HEK293T (cell line): ENCODE data around the gene PITPNM3.
A peak's percentile ranks its signal among the peaks of the same experiment; 100 is the strongest.

Experiments used
- CTCF ChIA-PET: fragments of 350-600 bp; formaldehyde crosslinking; extraction: SDS; loops from one replicate; lab custom pipeline; 2021; ENCODE audit warnings: antibody characterized with exemption, inconsistent platforms; lab: Yijun Ruan, JAX
- POLR2A ChIA-PET: fragments of 350-600 bp; formaldehyde crosslinking; extraction: SDS; loops from one replicate; lab custom pipeline; 2020; ENCODE audit warnings: antibody characterized with exemption, inconsistent platforms; lab: Yijun Ruan, JAX
- DNase-seq: peaks from one replicate; pipeline ENCODE4 v3.0.0; 2012; ENCODE audit warnings: mixed read lengths; ENCODE audit errors: extremely low spot score
- ARNT ChIP-seq: fragments of 450-650 bp; IDR thresholded peaks from 2 replicates; pipeline ENCODE4 v1.6.1; 2017; ENCODE audit warnings: mild to moderate bottlenecking
- BHLHE40 ChIP-seq: fragments of 450-650 bp; IDR thresholded peaks from 2 replicates; pipeline ENCODE4 v1.6.1; 2016; ENCODE audit warnings: mild to moderate bottlenecking, moderate library complexity, borderline replicate concordance
- CTBP1 ChIP-seq: fragments of 450-650 bp; IDR thresholded peaks from 2 replicates; pipeline ENCODE4 v1.6.1; 2016; ENCODE audit warnings: borderline replicate concordance
- ELF4 ChIP-seq: fragments of 450-650 bp; IDR thresholded peaks from 2 replicates; pipeline ENCODE4 v1.6.1; 2017; ENCODE audit warnings: antibody characterized with exemption
- FOXA1 ChIP-seq: fragments of 450-650 bp; IDR thresholded peaks from 2 replicates; pipeline ENCODE4 v1.6.1; 2016; ENCODE audit warnings: mild to moderate bottlenecking
- FOXK2 ChIP-seq: fragments of 450-650 bp; IDR thresholded peaks from 2 replicates; pipeline ENCODE4 v1.6.1; 2016; ENCODE audit warnings: mild to moderate bottlenecking
- FOXM1 ChIP-seq: fragments of 450-650 bp; IDR thresholded peaks from 2 replicates; pipeline ENCODE4 v1.6.1; 2017; ENCODE audit warnings: mild to moderate bottlenecking, borderline replicate concordance
- HDGF ChIP-seq: fragments of 450-650 bp; IDR thresholded peaks from 2 replicates; pipeline ENCODE4 v1.6.1; 2017; ENCODE audit warnings: antibody characterized with exemption, borderline replicate concordance
- L3MBTL2 ChIP-seq: fragments of 450-650 bp; conservative IDR thresholded peaks from 2 replicates; pipeline ENCODE4 v1.6.1; 2016; ENCODE audit warnings: mild to moderate bottlenecking
- LEF1 ChIP-seq: fragments of 450-650 bp; IDR thresholded peaks from 2 replicates; pipeline ENCODE4 v1.6.1; 2017; ENCODE audit warnings: mild to moderate bottlenecking, borderline replicate concordance
- NFRKB ChIP-seq: fragments of 450-650 bp; IDR thresholded peaks from 2 replicates; pipeline ENCODE4 v1.6.1; 2016; ENCODE audit warnings: mild to moderate bottlenecking, moderate library complexity
- SP1 ChIP-seq: fragments of 450-650 bp; IDR thresholded peaks from 2 replicates; pipeline ENCODE4 v1.6.1; 2017
- SUZ12 ChIP-seq: fragments of 450-650 bp; IDR thresholded peaks from 2 replicates; pipeline ENCODE4 v1.6.1; 2016; ENCODE audit warnings: mild to moderate bottlenecking
- TARDBP ChIP-seq: fragments of 450-650 bp; IDR thresholded peaks from 2 replicates; pipeline ENCODE4 v1.6.1; 2016
- ZNF384 ChIP-seq: fragments of 450-650 bp; IDR thresholded peaks from 2 replicates; pipeline ENCODE4 v1.6.1; 2016
- TF ChIP-seq, protein P1 (sequence below): fragments of 450-650 bp; IDR thresholded peaks from 2 replicates; pipeline ENCODE4 v1.6.1; 2016

PITPNM3 gene

DNA sequence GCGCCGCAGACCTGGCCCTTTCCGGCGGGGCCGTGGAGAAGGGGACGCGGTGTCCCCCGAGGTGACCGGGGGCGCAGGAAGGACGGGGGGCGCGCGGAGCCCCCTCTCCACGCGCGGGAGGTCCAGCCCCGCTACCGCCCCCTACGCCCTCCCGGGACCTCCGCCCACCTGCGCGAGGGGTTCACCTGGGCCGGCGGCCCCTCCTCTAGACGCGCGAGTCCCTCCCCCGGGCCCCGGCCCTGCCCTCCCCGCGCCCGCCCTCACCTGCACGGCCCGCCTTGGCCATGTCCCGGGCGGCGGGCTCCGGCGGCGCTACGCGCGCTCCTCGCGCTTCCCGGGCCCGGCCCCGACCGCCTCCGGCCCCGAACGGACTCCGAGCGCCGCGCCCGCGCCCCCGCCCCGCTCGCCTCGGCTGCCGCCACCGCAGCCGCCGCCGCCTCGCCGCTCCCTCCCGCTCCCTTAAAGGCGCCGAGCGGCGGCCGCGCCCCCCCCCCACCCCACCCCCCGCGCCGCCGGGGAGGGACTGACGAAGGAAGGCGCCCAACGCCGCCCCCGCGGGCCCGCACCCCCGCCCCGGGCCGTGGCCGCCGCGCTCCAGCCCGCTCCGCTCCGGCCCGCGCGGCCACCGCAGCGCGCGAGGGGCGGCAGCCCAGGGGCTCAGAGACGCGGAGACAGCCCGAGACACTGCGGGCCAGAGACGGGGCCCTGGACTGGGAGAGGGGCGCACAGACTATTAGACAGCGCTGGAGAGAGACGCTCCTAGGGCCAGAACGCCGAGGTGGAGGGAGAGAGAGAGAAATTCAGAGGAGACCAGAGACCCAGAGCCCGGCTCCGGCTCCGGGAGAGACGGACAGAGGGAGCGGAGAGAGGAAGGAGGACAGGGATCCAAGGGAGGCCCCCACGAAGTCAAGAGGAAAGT is at the start of gene PITPNM3:
Gene PITPNM3 (minus strand): TSS at position 435 of the 919 bp plus-strand sequence. CDS start 149 bp downstream, at position 286.
- CTCF ChIA-PET = no interaction called here
- POLR2A ChIA-PET = no interaction called here
- no peak for TF ChIP-seq BHLHE40
- no peak for TF ChIP-seq TARDBP
- no peak for TF ChIP-seq LEF1
- no peak for TF ChIP-seq ELF4
- TF ChIP-seq FOXK2 = no peak
- TF ChIP-seq HDGF = no peak
- TF ChIP-seq, protein P1, sequence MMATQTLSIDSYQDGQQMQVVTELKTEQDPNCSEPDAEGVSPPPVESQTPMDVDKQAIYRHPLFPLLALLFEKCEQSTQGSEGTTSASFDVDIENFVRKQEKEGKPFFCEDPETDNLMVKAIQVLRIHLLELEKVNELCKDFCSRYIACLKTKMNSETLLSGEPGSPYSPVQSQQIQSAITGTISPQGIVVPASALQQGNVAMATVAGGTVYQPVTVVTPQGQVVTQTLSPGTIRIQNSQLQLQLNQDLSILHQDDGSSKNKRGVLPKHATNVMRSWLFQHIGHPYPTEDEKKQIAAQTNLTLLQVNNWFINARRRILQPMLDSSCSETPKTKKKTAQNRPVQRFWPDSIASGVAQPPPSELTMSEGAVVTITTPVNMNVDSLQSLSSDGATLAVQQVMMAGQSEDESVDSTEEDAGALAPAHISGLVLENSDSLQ = no peak
- TF ChIP-seq L3MBTL2 = no peak
- TF ChIP-seq ARNT = no peak
- no peak for TF ChIP-seq ZNF384
- no peak for TF ChIP-seq NFRKB
- no peak for TF ChIP-seq SUZ12
- no peak for TF ChIP-seq FOXM1
- no peak for TF ChIP-seq SP1
- peak; percentile 45 for DNase-seq

DNA sequence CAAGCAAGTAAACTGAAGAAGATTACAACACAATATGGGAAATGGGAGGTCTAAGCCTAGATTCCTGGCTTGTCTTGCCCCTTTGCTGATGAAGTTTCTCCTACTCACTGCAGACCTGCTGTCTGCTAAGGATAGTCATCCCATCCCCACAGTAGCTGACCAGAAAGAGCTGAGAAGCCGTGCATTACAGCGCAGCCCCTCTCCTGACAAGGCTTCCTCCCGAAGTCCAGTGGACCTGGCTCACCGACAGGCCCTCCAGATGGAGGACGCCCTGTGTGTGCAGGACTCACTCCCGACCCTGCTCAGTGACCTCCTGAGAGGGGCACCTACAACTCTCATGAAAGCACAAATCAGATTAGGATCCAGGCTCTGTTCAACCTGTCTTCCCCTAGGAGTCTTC is 48.8 kb upstream of the PITPNM3 start:
- CTCF ChIA-PET = no interaction called here
- POLR2A ChIA-PET = no interaction called here

DNA sequence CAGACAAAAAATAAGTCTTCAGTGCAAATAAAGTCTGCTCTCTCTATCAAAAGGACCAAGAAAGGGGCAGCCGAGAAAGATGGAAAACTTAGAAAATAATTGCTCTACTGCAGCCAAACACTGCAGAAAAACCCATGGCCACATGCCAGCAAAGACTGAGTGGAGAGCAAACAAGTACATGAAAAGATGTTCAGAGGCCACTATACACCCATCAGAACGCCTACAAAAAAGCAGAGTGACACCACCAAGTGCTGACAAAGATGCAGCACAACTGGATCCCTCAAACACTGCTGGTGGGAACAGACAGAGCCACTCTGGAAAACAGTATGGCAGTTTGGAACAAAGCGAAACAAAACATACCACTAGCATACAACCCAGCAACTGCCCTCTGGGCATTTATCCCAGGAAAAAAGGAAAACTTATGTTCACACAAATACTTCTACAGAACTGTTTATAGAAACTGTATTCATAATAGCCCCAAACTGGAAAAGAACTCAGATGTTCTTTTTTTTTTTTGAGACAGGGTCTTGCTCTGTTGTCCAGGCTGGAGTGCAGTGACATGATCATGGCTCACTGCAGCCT is 47.5 kb upstream of the PITPNM3 start:
- ChIA-PET POLR2A (no interaction called here), CTCF (no interaction called here)
- no peak for TF ChIP-seq FOXA1
- no peak for TF ChIP-seq FOXM1
- no peak for TF ChIP-seq SP1
- no peak for TF ChIP-seq LEF1
- no peak for TF ChIP-seq HDGF
- TF ChIP-seq L3MBTL2 = no peak
- no peak for TF ChIP-seq ZNF384
- no peak for TF ChIP-seq NFRKB
- no peak for TF ChIP-seq ARNT
- TF ChIP-seq BHLHE40 = no peak
- no peak for TF ChIP-seq SUZ12
- TF ChIP-seq CTBP1 = no peak
- TF ChIP-seq, protein P1 = no peak
- TF ChIP-seq TARDBP = no peak
- no peak for TF ChIP-seq FOXK2
- no peak for TF ChIP-seq ELF4
- DNase-seq = no peak

More for the DNA sequence above, 48.8 kb upstream of the PITPNM3 start:
- TF ChIP-seq NFRKB (no peak), FOXA1 (no peak), SUZ12 (no peak), FOXM1 (no peak), SP1 (no peak), CTBP1 (no peak), LEF1 (no peak), ARNT (no peak), FOXK2 (no peak), ELF4 (no peak), TARDBP (no peak), ZNF384 (no peak), HDGF (no peak), BHLHE40 (no peak), L3MBTL2 (no peak)
- TF ChIP-seq, protein P1 = no peak
- DNase-seq = no peak

GRCh38 chr17:6602141-6602540 is 45.8 kb upstream of the PITPNM3 start:
- TF ChIP-seq FOXK2 (no peak), FOXA1 (no peak), L3MBTL2 (no peak), TARDBP (no peak), ELF4 (no peak), CTBP1 (no peak), SUZ12 (no peak), ZNF384 (no peak), SP1 (no peak)
- TF ChIP-seq, protein P1 = no peak
- CTCF ChIA-PET = no interaction called here
- no peak for DNase-seq
- POLR2A ChIA-PET = no interaction called here

GRCh38 chr17:6599364-6599763 is 43.0 kb upstream of the PITPNM3 start:
- DNase-seq = no peak
- POLR2A ChIA-PET = no interaction called here
- CTCF ChIA-PET = no interaction called here
- no peak for TF ChIP-seq SUZ12
- no peak for TF ChIP-seq FOXA1
- TF ChIP-seq ELF4 = no peak
- TF ChIP-seq FOXK2 = no peak
- no peak for TF ChIP-seq SP1
